Prostate gland (tissue), 2 donors: Measurements from ENCODE around the gene CDK4.

ENCODE experiments used
- POLR2AphosphoS5 ChIP-seq: sonication (generic); formaldehyde crosslinking; IDR thresholded peaks from one replicate; pipeline ENCODE4 v1.6.1; 2017; ENCODE audit warnings: antibody characterized with exemption
- TF ChIP-seq, protein P1 (sequence below), 4 experiments: fragments of 200-600 bp in 2 of 4; fragments of 450-650 bp in 2 of 4; sonication (generic) in 2 of 4; IDR thresholded peaks; 1 replicate in 3 of 4; 2 replicates in 1 of 4; pipeline ENCODE4 v1.5.1; 2016 to 2019; ENCODE audit warnings: antibody characterized with exemption in 4 of 4, mild to moderate bottlenecking in 2 of 4, moderate library complexity in 2 of 4

DNA sequence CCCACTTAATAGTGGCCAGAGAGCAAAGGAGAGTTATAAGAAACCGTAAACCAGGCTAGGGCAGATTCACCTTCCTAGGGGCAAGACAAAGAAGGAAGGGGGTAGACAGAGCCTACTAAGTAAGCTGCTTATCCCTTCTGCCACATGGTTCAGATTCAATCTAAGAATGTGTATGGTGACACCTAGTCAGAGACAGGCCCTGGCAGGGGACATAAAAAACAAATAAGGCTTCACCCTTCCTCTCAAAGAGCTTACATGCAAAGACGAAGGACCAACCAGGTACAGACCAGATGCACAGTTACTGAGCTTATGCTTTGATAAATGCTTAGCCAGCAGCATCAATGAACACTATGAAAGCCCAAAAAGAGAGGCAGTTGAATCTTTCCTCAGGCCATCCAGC lies 10.4 kb upstream of the CDK4 start:
- TF ChIP-seq, protein P1, sequence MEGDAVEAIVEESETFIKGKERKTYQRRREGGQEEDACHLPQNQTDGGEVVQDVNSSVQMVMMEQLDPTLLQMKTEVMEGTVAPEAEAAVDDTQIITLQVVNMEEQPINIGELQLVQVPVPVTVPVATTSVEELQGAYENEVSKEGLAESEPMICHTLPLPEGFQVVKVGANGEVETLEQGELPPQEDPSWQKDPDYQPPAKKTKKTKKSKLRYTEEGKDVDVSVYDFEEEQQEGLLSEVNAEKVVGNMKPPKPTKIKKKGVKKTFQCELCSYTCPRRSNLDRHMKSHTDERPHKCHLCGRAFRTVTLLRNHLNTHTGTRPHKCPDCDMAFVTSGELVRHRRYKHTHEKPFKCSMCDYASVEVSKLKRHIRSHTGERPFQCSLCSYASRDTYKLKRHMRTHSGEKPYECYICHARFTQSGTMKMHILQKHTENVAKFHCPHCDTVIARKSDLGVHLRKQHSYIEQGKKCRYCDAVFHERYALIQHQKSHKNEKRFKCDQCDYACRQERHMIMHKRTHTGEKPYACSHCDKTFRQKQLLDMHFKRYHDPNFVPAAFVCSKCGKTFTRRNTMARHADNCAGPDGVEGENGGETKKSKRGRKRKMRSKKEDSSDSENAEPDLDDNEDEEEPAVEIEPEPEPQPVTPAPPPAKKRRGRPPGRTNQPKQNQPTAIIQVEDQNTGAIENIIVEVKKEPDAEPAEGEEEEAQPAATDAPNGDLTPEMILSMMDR (IDR thresholded peaks at IDR 0.05): no peak
- TF ChIP-seq POLR2AphosphoS5: no peak
